ENCODE results near the gene HPSE2.
"Not testable (repeated sequence)": the region's sequence is repeated elsewhere in the genome, so short reads cannot be mapped to it uniquely, and the experiment has no call there.

The HPSE2 gene

GRCh38 chr10:98908868-98909267, 326.8 kb downstream of the HPSE2 start:
- no peak for TF ChIP-seq CTCF (IDR thresholded peaks at IDR 0.05)
- Histone ChIP-seq H3K9me3 (ENCODE audit: control insufficient read depth, low read length) (no peaks in the 10 kb centered on the region), H3K27ac (no peak overlapping the region), H3K36me3 (ENCODE audit: control insufficient read depth, insufficient read depth, low read length) (no peaks in the 10 kb centered on the region), H3K27me3 (ENCODE audit: control insufficient read depth, insufficient read depth, low read length) (no peaks in the 10 kb centered on the region), H3K79me2 (no peaks in the 10 kb centered on the region), H2AFZ (no peak overlapping the region), H3K4me1 (no peaks in the 10 kb centered on the region), H3K4me3 (ENCODE audit: low read depth, low read length) (no peak overlapping the region), H3K4me2 (ENCODE audit: low read length) (no peak overlapping the region), H3K9ac (no peak overlapping the region)

GRCh38 chr10:98908247-98908646, 327.4 kb downstream of the HPSE2 start:
- H3K79me2 ChIP-seq; H3K27ac ChIP-seq; H3K27me3 ChIP-seq (ENCODE audit: control insufficient read depth, insufficient read depth, low read length); H3K4me1 ChIP-seq; H3K9me3 ChIP-seq (ENCODE audit: control insufficient read depth, low read length); H2AFZ ChIP-seq; H3K9ac ChIP-seq; H3K4me2 ChIP-seq (ENCODE audit: low read length); H3K36me3 ChIP-seq (ENCODE audit: control insufficient read depth, insufficient read depth, low read length); H3K4me3 ChIP-seq (ENCODE audit: low read depth, low read length): not testable (repeated sequence)

- no peak overlapping the region for H3K9ac ChIP-seq
- no peak overlapping the region for H2AFZ ChIP-seq
- H3K4me2 ChIP-seq (ENCODE audit: low read length) = no peak overlapping the region
- no peak overlapping the region for H3K27ac ChIP-seq
- no peaks in the 10 kb centered on the region for H3K4me1 ChIP-seq
- no peak overlapping the region for H3K4me3 ChIP-seq (ENCODE audit: low read depth, low read length)
- no peaks in the 10 kb centered on the region for H3K9me3 ChIP-seq (ENCODE audit: control insufficient read depth, low read length)
- no peaks in the 10 kb centered on the region for H3K27me3 ChIP-seq (ENCODE audit: control insufficient read depth, insufficient read depth, low read length)
- no peaks in the 10 kb centered on the region for H3K36me3 ChIP-seq (ENCODE audit: control insufficient read depth, insufficient read depth, low read length)
- no peaks in the 10 kb centered on the region for H3K79me2 ChIP-seq
- no peak for TF ChIP-seq CTCF (IDR thresholded peaks at IDR 0.05)
These were observed 334.1 kb downstream of the HPSE2 start for GRCh38 chr10:98901441-98902110.

- TF ChIP-seq CTCF (IDR thresholded peaks at IDR 0.05) = no peak
- Histone ChIP-seq H3K9ac (no peak overlapping the region), H3K4me3 (ENCODE audit: low read depth, low read length) (no peak overlapping the region), H3K9me3 (ENCODE audit: control insufficient read depth, low read length) (no peaks in the 10 kb centered on the region), H3K4me2 (ENCODE audit: low read length) (no peak overlapping the region), H3K4me1 (no peaks in the 10 kb centered on the region), H3K27me3 (ENCODE audit: control insufficient read depth, insufficient read depth, low read length) (no peaks in the 10 kb centered on the region), H3K79me2 (no peaks in the 10 kb centered on the region), H3K36me3 (ENCODE audit: control insufficient read depth, insufficient read depth, low read length) (no peaks in the 10 kb centered on the region), H2AFZ (no peak overlapping the region), H3K27ac (no peak overlapping the region)
These were observed 336.6 kb downstream of the HPSE2 start for GRCh38 chr10:98899018-98899417.

- H3K27me3 ChIP-seq (ENCODE audit: control insufficient read depth, insufficient read depth, low read length) = no peaks in the 10 kb centered on the region
- no peak for TF ChIP-seq CTCF (IDR thresholded peaks at IDR 0.05)
- no peak overlapping the region for H3K4me2 ChIP-seq (ENCODE audit: low read length)
- H3K9ac ChIP-seq = no peak overlapping the region
- no peaks in the 10 kb centered on the region for H3K9me3 ChIP-seq (ENCODE audit: control insufficient read depth, low read length)
- no peak overlapping the region for H3K27ac ChIP-seq
- no peaks in the 10 kb centered on the region for H3K79me2 ChIP-seq
- H3K36me3 ChIP-seq (ENCODE audit: control insufficient read depth, insufficient read depth, low read length) = no peaks in the 10 kb centered on the region
- no peak overlapping the region for H2AFZ ChIP-seq
- H3K4me3 ChIP-seq (ENCODE audit: low read depth, low read length) = no peak overlapping the region
- no peaks in the 10 kb centered on the region for H3K4me1 ChIP-seq
These were observed 343.1 kb downstream of the HPSE2 start for GRCh38 chr10:98892523-98892922.

All from parathyroid adenoma (tissue), 2 donors.